ENCODE results near the gene CLEC4M. TPM values are rescaled to one million over a fixed set of nuclear protein-coding genes. Genes with fewer than 3 reads are reported as not detected.

The CLEC4M gene
- total and polyA plus RNA-seq, 2 donors from 2014 or later, result 0.54 TPM; not detected in 1

- H3K27me3 ChIP-seq (ENCODE audit: control insufficient read depth, insufficient read depth, low read length), result peaks cover 12% of the 10 kb centered on the region
- DNase-seq (no peak), FAIRE-seq (no peak)
- no peak overlapping the region for H3K9ac ChIP-seq (ENCODE audit: low read length in 3 of 3)
- no peaks in the 10 kb centered on the region for H3K36me3 ChIP-seq (ENCODE audit: control insufficient read depth in 2 of 3, insufficient read depth in 3 of 3, low read length in 3 of 3)
- no peaks in the 10 kb centered on the region for H3K4me1 ChIP-seq (ENCODE audit: control insufficient read depth in 2 of 3, insufficient read depth in 2 of 3, low read depth in 1 of 3, low read length in 3 of 3)
- H3K4me3 ChIP-seq (ENCODE audit: low read length in 3 of 3), result no peak overlapping the region
- no peaks in the 10 kb centered on the region for H3K9me3 ChIP-seq (ENCODE audit: control insufficient read depth in 2 of 3, insufficient read depth in 1 of 3, low read length in 3 of 3)
- intact Hi-C loops (cut with DNase I), result no loop called here
- H3K27ac ChIP-seq (ENCODE audit: low read depth in 2 of 2, low read length in 2 of 2), result no peak overlapping the region
- no peak for TF ChIP-seq CTCF (IDR thresholded peaks at IDR 0.05; ENCODE audit: borderline replicate concordance, extremely low read depth, insufficient read depth)
Observed at GRCh38 chr19:7784856-7785255, 21.8 kb downstream of the CLEC4M start.

- no peak overlapping the region for H3K9ac ChIP-seq (ENCODE audit: low read length in 3 of 3)
- peaks cover 12% of the 10 kb centered on the region for H3K27me3 ChIP-seq (ENCODE audit: control insufficient read depth, insufficient read depth, low read length)
- no peak for DNase-seq
- no peaks in the 10 kb centered on the region for H3K36me3 ChIP-seq (ENCODE audit: control insufficient read depth in 2 of 3, insufficient read depth in 3 of 3, low read length in 3 of 3)
- no peak overlapping the region for H3K4me3 ChIP-seq (ENCODE audit: low read length in 3 of 3)
- H3K4me1 ChIP-seq (ENCODE audit: control insufficient read depth in 2 of 3, insufficient read depth in 2 of 3, low read depth in 1 of 3, low read length in 3 of 3), result no peaks in the 10 kb centered on the region
- intact Hi-C loops (cut with DNase I), result no loop called here
- no peak overlapping the region for H3K27ac ChIP-seq (ENCODE audit: low read depth in 2 of 2, low read length in 2 of 2)
- no peak for FAIRE-seq
- no peaks in the 10 kb centered on the region for H3K9me3 ChIP-seq (ENCODE audit: control insufficient read depth in 2 of 3, insufficient read depth in 1 of 3, low read length in 3 of 3)
- TF ChIP-seq CTCF (IDR thresholded peaks at IDR 0.05; ENCODE audit: borderline replicate concordance, extremely low read depth, insufficient read depth), result no peak
Observed at GRCh38 chr19:7787141-7787540, 24.1 kb downstream of the CLEC4M start.

- intact Hi-C loops (cut with DNase I), result no loop called here
- no peak overlapping the region for H3K4me3 ChIP-seq (ENCODE audit: low read length in 3 of 3)
- H3K27me3 ChIP-seq (ENCODE audit: control insufficient read depth, insufficient read depth, low read length), result peaks cover 12% of the 10 kb centered on the region
- no peaks in the 10 kb centered on the region for H3K9me3 ChIP-seq (ENCODE audit: control insufficient read depth in 2 of 3, insufficient read depth in 1 of 3, low read length in 3 of 3)
- no peak overlapping the region for H3K27ac ChIP-seq (ENCODE audit: low read depth in 2 of 2, low read length in 2 of 2)
- H3K36me3 ChIP-seq (ENCODE audit: control insufficient read depth in 2 of 3, insufficient read depth in 3 of 3, low read length in 3 of 3), result no peaks in the 10 kb centered on the region
- DNase-seq (no peak), FAIRE-seq (no peak)
- no peak overlapping the region for H3K9ac ChIP-seq (ENCODE audit: low read length in 3 of 3)
- no peak for TF ChIP-seq CTCF (IDR thresholded peaks at IDR 0.05; ENCODE audit: borderline replicate concordance, extremely low read depth, insufficient read depth)
- no peaks in the 10 kb centered on the region for H3K4me1 ChIP-seq (ENCODE audit: control insufficient read depth in 2 of 3, insufficient read depth in 2 of 3, low read depth in 1 of 3, low read length in 3 of 3)
Observed at GRCh38 chr19:7787602-7788177, 24.6 kb downstream of the CLEC4M start.

Measured in kidney (tissue), 14 donors.